OCI-M2 (cell line): ENCODE data around the gene LY6G6F.

ENCODE experiments used
- DNase-seq: peaks from one replicate; lab custom pipeline; 2025; ENCODE audit not compliant: unreplicated experiment; lab: John Stamatoyannopoulos, UW

LY6G6F gene

DNA sequence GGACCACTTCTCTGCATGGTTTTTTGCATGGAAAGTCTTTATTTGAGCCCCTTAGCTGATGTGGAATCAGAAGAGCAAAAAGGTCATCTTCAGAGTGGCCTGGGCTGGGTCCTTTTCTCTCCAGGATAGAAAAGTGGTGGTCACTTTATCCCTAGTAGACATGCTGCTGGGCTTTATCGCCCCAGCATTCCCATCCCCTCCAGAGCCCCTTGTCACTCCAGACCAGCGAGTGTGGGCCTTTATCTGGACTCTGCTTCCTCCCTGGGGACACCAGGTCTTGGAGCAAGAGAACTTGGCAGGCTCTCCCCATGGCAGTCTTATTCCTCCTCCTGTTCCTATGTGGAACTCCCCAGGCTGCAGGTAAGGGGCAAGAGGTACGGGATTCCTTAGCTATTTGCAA, at the start of gene LY6G6F:
TSS of gene LY6G6F (plus strand) at position 268 of the 400 bp plus-strand sequence. CDS start at position 309, 41 bp downstream.
- DNase-seq: peak; percentile 68

GRCh38 chr6:31657406-31658157, 49.1 kb upstream of the LY6G6F start:
- no peak for DNase-seq

DNA sequence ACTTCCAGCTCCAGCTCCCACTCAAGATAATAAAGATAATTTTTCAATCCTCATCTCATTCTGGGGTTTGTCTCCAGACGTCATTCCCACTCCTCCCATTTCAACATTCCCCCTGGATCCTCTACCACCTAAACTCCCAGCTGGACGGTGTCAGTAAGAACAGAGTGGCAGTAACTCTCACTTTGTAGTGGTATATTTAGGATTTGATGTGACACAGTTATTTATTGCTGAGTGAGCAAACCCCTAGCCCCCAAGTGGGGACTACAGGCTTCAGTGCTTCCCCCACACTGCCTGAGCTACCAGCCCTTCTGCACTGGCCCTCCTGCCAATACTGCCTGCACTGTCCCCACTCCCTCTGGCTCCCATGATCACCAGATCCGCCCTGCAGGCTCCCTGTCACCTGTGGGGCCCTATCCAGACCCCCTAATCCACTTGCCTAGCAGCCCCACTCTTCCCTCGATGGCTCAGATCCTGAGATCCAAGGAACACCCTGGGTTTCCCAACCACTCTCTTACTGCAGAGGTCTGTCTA, 48.4 kb upstream of the LY6G6F start:
- no peak for DNase-seq

DNA sequence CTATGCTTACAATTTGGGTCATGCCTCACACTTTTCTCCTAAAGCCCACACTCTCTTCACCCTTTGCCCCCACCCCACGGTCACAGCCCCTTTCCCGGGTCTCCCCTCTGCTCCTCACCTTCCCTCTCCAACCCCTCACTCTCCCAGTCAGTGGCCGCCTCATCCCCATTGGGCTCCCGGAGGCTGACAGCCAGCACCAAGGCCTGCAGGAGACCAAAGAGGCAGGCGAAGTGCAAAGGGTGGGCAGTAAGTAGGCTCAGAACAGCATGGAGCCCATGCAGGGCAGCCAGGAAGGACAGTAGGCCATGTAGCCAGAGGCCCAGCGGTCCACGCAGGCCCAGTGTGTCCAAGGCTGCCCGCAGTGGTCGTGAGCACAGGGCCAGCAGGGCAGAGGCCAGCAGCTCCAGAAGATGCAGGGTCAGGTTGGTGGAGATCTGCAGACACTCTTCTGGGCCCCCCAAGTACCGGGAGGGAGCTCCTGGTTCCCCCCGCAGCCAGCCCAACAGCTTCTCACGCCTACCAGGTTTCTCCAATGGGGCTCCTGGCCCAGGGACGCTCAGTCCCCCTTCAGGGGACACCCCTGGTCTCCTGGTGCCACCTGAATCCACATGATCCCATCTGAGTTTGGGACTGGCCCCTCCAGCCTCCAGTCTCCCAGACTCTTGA, 47.5 kb upstream of the LY6G6F start:
- no peak for DNase-seq

DNA sequence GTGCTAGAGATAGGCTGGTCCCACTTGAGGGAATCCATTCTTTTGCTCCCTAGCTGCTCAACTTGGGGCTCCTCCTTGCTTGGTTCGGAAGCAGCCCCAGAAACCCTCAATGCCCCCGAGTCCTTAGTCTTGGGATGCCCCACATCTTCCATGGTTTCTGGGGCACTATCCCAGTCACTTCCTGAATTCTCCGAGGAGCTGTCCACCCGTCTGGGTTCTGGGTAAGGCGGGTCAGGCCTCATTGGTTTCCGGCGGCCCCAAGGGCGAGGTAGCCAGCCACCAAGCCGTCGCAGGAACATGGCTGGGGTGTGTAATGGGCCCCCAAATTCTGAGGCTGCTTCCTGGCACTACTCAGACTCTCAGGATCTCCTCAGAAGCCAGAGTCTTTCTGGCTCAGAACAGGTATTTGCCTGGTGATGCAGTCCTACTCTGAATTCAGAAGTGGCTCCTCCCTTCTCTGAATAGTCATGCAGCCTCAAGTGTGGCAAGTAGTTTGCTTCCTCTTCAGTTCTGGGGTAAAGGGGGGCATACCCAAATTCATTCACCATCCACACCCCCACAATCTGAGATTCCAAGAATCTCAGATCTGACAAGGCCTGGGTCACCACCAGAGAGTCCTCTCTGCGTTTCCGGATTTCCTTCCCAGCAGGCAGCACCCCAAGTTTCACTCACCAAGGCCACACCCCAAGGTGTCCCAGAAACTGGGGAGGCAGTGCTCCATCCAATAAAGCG, 46.9 kb upstream of the LY6G6F start:
- no peak for DNase-seq

GRCh38 chr6:31660381-31661261, 46.0 kb upstream of the LY6G6F start, which contains the start of gene C6orf47:
Gene C6orf47, minus strand, starts transcription at chr6:31660778. Its CDS starts 831 bp downstream, at chr6:31659947.
- peak; percentile 57 for DNase-seq

- no peak for DNase-seq
Measured at GRCh38 chr6:31661262-31662123, 45.2 kb upstream of the LY6G6F start.

DNA sequence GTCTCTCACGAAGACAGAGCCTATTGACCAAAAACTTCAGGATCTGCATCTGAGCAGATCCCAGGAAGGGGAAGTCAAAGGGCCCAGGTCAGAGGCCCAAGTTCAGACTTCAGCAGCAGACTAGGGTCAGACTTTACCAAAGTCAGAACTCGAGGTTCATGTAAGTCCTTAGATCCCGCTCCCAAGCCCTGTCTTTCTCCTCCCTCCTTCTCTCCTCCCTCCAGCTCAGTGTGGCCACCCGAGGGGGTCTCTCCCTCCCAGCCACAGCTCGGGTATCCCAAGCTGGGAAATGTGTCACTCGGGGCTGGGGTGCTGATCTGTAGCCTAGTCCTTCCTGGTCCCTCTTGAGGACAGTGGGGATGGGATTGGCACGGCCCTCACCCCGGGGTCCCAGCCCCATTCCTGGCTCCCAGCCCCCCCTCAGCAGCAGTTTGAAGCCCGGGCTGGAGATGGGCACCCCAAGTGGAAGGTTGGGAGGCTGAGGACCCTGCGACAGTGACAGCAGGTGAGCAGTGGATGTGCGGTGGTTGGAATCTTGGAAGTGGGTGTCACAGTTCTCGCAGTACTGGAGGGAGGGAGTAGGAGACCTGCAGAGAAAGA, 44.4 kb upstream of the LY6G6F start:
- no peak for DNase-seq

DNA sequence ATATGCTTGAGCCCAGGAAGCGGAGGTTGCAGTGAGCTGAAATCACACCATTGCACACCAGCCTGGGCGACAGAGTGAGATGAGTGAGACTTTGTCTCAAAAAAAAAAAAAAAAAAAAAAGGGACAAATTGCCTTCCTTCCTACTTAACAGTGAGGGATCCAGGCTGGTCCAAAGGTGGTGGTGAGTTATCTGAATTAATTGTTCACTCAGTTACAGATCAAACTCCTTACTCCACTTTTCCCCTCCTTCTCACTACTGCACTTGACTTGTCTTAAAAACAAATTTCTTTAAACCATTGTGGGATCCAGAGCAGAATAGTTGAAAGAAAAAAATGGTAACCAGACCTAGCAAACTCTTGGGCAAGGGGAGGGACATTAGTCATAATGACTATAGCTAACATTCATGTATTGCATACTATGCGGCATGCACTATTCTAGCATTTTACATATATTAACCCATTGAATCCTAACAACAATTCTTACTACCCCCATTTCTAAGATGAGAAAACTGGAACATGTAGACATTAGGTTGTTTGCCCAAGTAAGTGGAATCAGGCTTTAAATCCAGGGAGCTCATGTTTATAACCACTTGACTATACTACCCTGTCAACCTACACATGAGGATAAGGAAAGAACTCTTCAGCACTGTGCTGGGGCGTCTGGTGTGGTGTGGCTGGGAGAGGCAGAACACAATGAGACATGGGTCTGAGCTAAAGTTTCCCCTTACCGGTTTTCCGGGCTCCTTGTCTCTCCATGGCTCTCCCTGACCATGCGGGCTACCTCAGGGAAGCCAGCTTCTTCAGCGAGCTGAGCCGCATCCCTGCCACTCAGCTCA, 43.3 kb upstream of the LY6G6F start:
- no peak for DNase-seq

GRCh38 chr6:31663961-31664789, 42.5 kb upstream of the LY6G6F start:
- no peak for DNase-seq

DNA sequence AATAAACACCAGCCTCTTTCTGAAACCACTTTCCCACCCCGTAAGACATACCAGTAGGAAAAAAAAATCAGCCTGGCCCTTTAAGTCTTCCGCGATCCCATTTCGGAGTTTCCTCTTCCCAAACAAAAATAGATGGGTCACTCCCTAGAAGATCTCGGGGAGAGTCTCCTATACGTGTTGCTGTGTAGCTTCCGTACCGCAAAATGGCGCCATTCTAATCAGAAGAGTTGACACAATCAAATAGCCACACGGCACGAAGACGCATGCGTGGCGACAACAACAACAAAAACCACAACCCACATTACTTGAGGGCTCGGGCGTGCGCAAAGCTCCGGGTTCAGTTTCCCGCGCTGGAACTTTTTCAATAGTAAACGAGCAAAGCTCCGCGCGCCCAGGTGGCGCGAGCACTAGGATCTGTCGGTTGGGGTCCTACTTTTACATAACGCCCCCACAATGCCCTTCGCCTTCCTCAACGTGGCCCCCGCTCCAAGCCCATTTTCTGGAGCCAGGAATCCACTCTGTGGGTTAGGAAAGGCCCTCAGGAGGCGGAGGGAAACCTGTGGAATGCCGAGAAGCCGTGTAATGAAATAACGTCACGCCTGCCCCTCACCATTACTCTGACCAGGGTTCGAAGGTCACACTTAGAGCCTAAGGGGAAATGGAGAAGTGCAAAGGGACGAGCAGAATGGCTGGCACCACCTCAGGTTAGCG, 41.7 kb upstream of the LY6G6F start, which contains the start of gene GPANK1:
TSS of gene GPANK1 (minus strand) at position 208 of the 711 bp plus-strand sequence. CDS start 519 bp downstream, outside the sequence.
- peak; percentile 68 for DNase-seq

DNA sequence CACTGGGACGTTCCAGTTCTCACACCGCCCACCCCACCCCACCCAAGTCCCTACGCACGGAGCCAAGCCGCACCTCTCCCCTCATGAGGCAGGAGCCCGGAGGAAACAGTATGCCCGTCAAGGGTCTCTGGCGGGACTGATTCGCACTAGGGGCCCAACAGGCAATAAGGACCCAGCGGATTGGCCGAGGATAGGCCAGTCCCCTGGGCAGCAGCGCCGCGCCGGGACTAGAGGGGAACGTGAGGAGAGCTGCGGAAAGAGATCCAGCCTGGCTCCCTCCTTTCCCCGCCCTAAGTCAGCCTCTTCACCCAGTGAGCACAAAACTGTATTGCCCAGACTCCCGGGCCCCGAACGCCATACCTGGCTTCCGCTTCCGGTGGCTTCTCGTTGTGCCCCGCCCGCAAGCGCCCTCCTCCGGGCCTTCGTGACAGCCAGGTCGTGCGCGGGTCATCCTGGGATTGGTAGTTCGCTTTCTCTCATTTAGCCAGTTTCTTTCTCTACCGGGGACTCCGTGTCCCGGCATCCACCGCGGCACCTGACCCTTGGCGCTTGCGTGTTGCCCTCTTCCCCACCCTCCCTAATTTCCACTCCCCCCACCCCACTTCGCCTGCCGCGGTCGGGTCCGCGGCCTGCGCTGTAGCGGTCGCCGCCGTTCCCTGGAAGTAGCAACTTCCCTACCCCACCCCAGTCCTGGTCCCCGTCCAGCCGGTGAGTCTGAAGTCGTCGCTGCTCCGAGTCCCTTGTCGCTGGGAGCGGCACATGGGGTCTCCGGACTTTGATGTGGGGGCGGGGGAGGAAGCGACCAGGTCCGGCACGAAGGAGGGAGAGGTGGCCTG, 40.9 kb upstream of the LY6G6F start, which contains the start of gene CSNK2B:
TSS of gene CSNK2B (plus strand) at position 580 of the 836 bp plus-strand sequence. CDS start 752 bp downstream, outside the sequence.
- DNase-seq: peak; percentile 93

DNA sequence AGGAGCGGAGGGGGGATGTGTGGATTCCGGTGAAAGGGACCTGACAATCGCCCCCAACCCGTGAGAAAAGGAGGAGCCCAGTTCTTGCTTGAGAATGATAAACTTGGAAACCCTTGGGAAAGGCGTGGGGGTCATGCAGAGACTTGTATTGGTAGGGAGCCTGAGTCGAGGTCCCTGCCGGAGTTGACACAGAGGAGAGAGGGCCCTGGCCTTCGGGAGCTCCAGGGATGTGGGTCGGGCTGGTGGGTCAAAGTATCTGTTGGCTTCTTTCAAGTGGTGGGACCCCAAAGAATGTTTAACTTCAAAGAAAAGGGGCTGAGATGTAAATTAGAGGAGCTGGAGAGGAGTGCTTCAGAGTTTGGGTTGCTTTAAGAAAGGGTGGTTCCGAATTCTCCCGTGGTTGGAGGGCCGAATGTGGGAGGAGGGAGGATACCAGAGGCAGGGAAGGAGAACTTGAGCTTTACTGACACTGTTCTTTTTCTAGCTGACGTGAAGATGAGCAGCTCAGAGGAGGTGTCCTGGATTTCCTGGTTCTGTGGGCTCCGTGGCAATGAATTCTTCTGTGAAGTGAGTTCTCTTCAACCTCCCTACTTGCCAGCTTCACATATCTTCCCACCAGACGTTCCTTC, 40.2 kb upstream of the LY6G6F start:
- no peak for DNase-seq

GRCh38 chr6:31669676-31670075, 37.0 kb upstream of the LY6G6F start, which contains the start of gene LY6G5B:
Gene LY6G5B, plus strand, starts transcription at chr6:31669976. Its CDS starts 975 bp downstream, at chr6:31670951.
- no peak for DNase-seq

GRCh38 chr6:31676322-31676903, 30.3 kb upstream of the LY6G6F start:
- DNase-seq: no peak
